DOHH2 (cell line): ENCODE results near the gene COL25A1.

Source experiments
- CTCF ChIP-seq: fragments of 200-600 bp; sonication (generic); IDR thresholded peaks from one replicate; pipeline ENCODE4 v1.5.1; 2014; ENCODE audit warnings: antibody characterized with exemption, mild to moderate bottlenecking, low read depth, low read length; ENCODE audit not compliant: poor library complexity, severe bottlenecking
- EZH2phosphoT487 ChIP-seq: fragments of 200-600 bp; sonication (generic); IDR thresholded peaks from 2 replicates; pipeline ENCODE4 v1.6.1; 2017; ENCODE audit warnings: borderline replicate concordance, mild to moderate bottlenecking, antibody characterized with exemption, low read length, moderate library complexity, mixed read lengths

DNA sequence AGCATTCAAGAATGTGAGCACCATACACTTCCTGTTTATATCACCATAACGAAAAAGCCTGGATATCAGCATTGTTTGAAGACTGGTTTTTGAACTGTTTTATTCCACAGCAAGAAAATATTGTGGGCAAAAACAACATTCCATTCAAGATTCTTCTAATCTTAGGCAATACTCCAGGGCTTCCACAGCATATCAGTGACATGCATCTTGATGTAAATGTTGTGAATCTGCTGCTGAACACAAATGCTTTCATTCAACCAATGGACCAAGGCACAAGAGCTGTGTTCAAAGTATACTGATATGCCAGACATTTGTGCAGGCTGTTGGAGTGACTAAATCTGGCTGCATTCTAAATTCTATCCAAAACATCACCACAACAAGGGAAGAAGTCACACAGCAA lies 279.5 kb downstream of the COL25A1 start:
- no peak for TF ChIP-seq CTCF
- no peak for TF ChIP-seq EZH2phosphoT487
